Skeletal muscle tissue (tissue), 4 donors: Measurements from ENCODE around the gene TRIM59. TPM values are rescaled to one million over a fixed set of nuclear protein-coding genes. Genes with fewer than 3 reads are reported as not detected.
A peak's percentile ranks its signal among the peaks of the same experiment; 100 is the strongest.
"Not testable (repeated sequence)": the region's sequence is repeated elsewhere in the genome, so short reads cannot be mapped to it uniquely, and the experiment has no call there.

Experiments used
- H3K27ac ChIP-seq: one replicate; pipeline ENCODE4 v1.7.0; 2013; ENCODE audit warnings: mild to moderate bottlenecking, low read depth, low read length, inconsistent platforms
- H3K27me3 ChIP-seq, 3 donors: one replicate each; pipeline ENCODE4 v1.7.0; 2013; ENCODE audit warnings: low read length in 3 of 3; ENCODE audit not compliant: control insufficient read depth in 3 of 3, insufficient read depth in 3 of 3
- H3K36me3 ChIP-seq, 3 donors: one replicate each; pipeline ENCODE4 v1.7.0; 2013; ENCODE audit warnings: low read length in 3 of 3; ENCODE audit not compliant: control insufficient read depth in 3 of 3, insufficient read depth in 3 of 3
- H3K4me1 ChIP-seq, 3 donors: one replicate each; pipeline ENCODE4 v1.7.0; 2013; ENCODE audit warnings: low read length in 3 of 3, mild to moderate bottlenecking in 3 of 3; ENCODE audit not compliant: control insufficient read depth in 3 of 3, insufficient read depth in 3 of 3
- H3K4me3 ChIP-seq, 3 donors: one replicate each; pipeline ENCODE4 v1.7.0; 2013; ENCODE audit warnings: low read length in 3 of 3
- H3K9ac ChIP-seq, 3 donors: one replicate each; pipeline ENCODE4 v1.7.0; 2013; ENCODE audit warnings: low read length in 3 of 3, mild to moderate bottlenecking in 3 of 3, moderate library complexity in 2 of 3, low read depth in 1 of 3
- H3K9me3 ChIP-seq, 3 donors: one replicate each; pipeline ENCODE4 v1.7.0; 2013; ENCODE audit warnings: low read length in 3 of 3; ENCODE audit not compliant: control insufficient read depth in 3 of 3
- total RNA-seq: library from RNA; depleted of rRNA; stranded (reverse); fragments of >200 nt; gene quantifications from one replicate; pipeline ENCODE4 v1.2.3, GENCODE V29; 2014
- donor health status: Osteomylitis.

The TRIM59 gene
- total RNA-seq, 1 donor from 2014 or later, result 6.3 TPM

DNA sequence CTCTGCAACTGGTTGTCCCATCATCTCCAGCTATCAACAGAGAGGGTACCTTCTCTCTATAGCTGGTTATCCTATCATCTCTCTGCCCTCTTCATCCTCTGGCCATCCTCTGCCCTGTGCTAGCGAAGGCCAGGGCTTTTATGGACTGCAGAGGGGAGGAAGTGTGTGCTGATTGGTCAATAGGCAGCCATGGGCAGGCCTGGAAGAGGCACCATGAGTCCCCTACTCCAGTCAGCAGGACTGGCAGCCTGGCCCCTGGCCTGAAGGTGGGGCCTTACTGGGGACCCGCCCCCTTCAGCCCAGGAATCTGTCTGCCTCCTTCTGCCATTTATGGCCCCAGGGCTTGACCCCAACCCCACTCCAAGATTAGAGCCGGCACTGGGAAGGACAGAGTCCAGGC, 10.4 kb upstream of the TRIM59 start:
- Histone ChIP-seq H3K36me3 (no peaks in the 10 kb centered on the region), H3K9me3 (no peaks in the 10 kb centered on the region), H3K9ac (no peak overlapping the region), H3K4me1 (no peaks in the 10 kb centered on the region), H3K27ac (no peak overlapping the region), H3K27me3 (no peaks in the 10 kb centered on the region), H3K4me3 (no peak overlapping the region)

DNA sequence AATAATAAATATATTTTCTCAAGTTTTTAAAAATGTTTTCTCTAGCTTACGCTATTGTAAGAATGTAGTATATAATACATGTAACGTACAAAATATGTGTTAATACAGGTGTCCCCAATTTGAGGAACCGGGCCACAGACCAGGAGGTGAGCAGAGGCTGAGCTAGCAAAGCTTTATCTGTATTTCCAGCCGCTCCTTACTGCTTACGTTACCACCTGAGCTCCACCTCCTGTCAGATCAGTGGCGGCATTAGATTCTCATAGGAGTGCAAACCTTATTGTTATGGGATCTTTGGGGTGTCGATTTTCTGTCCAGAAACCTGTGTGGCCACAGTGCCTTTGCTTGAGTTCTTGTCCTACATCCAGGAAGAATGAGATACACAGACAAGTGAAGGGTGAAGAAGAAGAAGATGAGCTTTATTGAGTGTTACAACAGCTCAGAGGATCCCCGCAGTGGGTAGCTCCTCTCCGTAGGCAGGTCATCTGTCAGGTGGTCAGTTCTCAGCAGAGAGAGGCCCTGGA, 9.9 kb upstream of the TRIM59 start:
- H3K9me3 ChIP-seq, result no peaks in the 10 kb centered on the region
- no peak overlapping the region for H3K27ac ChIP-seq
- no peaks in the 10 kb centered on the region for H3K4me1 ChIP-seq
- no peaks in the 10 kb centered on the region for H3K27me3 ChIP-seq
- H3K4me3 ChIP-seq, result no peak overlapping the region
- no peak overlapping the region for H3K9ac ChIP-seq
- no peaks in the 10 kb centered on the region for H3K36me3 ChIP-seq

DNA sequence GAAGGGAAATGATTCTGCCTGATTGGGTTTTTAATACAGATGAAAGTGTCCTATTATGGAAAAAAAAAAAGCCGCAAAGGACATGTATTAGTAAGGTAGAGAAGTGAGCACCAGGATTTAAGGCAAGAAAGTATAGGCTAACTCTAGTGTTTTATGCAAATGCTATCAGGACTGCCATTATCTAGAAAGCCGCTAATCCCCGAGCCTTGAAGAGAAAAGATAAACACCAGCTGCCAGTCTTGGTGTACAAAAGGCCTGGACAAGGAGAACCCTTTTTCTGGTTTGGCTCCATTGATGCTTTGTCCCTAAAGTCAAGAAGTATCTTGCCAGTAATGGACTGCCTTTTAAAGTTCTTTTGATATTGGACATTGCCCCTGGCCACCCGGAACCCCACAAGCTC, 8.6 kb upstream of the TRIM59 start:
- Histone ChIP-seq H3K27me3 (no peaks in the 10 kb centered on the region), H3K27ac (no peak overlapping the region), H3K9me3 (no peaks in the 10 kb centered on the region), H3K36me3 (no peaks in the 10 kb centered on the region), H3K4me1 (no peaks in the 10 kb centered on the region), H3K4me3 (no peak overlapping the region), H3K9ac (no peak overlapping the region)

DNA sequence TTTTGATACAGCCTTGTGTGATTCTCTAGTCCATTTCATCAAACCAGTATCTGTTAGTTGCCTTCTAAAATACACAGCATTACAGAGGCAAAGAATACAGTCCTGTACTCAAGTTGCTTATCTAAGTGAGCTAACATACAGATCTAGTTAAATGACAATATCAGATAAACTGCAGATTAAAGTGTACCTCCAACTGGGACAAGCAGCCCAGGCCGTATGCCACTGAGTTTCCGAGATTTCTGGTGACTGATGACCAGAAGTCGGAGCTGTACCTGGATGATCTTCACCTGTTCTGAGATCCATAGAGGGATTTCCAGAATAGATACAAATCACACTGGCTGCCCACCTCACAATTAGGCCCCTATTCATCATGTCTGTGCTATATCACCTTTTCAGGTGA, 6.3 kb upstream of the TRIM59 start:
- no peak overlapping the region for H3K9ac ChIP-seq
- H3K9me3 ChIP-seq, result no peaks in the 10 kb centered on the region
- peaks cover 0 to 1% (median 0%) of the 10 kb centered on the region in 3 donors for H3K4me1 ChIP-seq
- no peaks in the 10 kb centered on the region for H3K36me3 ChIP-seq
- H3K27me3 ChIP-seq, result no peaks in the 10 kb centered on the region
- H3K4me3 ChIP-seq, result no peak overlapping the region
- no peak overlapping the region for H3K27ac ChIP-seq

DNA sequence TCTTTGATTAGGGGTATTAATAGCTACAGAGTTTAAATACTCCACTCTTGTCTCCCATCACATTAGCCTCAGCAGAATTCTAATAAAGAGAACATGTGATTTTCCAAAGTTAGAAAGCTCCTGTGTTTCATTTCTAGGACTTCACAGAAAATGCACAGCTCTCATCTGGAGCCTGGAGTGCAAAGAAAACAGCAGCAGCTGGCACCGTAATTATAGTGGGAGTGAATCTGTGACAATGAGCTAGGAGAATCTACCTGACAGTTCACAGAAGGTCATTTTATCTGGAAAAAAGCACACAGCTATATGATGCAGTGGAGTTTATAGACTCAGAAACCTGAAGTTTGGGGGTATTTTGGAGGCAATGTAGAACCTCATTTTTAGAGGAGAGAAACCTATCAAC, 5.4 kb upstream of the TRIM59 start:
- Histone ChIP-seq H3K9ac (no peak overlapping the region), H3K36me3 (no peaks in the 10 kb centered on the region), H3K9me3 (no peaks in the 10 kb centered on the region), H3K4me3 (no peak overlapping the region), H3K4me1 (peaks cover 3 to 10% (median 4%) of the 10 kb centered on the region in 3 donors), H3K27me3 (peaks cover 3 to 4% (median 3%) of the 10 kb centered on the region in 3 donors), H3K27ac (no peak overlapping the region)

DNA sequence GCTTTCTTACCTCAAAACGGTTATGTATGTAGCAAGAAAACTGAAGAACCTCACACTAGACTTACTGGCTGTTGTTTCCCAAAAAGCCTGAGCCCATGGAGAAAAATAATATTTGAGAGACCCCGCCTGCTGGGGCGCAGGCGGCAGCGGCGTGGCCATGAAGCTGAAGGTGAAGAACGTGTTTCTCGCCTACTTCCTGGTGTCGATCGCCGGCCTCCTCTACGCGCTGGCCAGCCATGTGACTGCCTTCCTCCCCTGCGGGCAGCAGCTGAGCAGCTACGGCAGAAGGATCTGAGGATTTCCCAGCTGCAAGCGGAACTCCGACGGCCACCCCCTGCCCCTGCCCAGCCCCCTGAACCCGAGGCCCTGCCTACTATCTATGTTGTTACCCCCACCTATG, 2.7 kb upstream of the TRIM59 start:
- not testable (repeated sequence) for H3K9me3 ChIP-seq, H3K27ac ChIP-seq, H3K4me3 ChIP-seq, H3K9ac ChIP-seq, H3K36me3 ChIP-seq
- H3K4me1 ChIP-seq, result peaks cover 9 to 12% (median 10%) of the 10 kb centered on the region in 3 donors
- peaks cover 12 to 17% (median 15%) of the 10 kb centered on the region in 3 donors for H3K27me3 ChIP-seq

DNA sequence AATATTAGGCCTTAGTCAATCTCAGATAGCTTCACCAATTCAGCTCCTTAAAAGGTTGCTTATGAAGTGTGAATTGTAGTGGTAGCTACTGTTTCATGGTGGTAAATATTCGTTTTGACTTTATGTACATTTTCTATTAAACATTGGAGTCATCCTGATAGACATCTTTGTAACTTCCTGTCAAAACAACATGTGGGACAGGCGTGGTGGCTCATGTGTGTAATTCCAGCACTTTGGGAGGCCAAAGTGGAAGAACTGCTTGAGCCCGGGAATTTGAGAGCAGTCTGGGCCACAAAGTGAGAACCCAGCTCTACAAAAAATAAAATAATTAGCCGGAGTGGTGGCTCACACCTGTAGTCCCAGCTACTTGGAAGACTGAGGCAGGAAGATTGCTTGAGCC, 2.0 kb upstream of the TRIM59 start:
- Histone ChIP-seq H3K9ac (no peak overlapping the region), H3K36me3 (no peaks in the 10 kb centered on the region), H3K9me3 (peaks cover 0 to 3% (median 0%) of the 10 kb centered on the region in 3 donors), H3K4me1 (peaks cover 9 to 12% (median 10%) of the 10 kb centered on the region in 3 donors), H3K27ac (no peak overlapping the region), H3K27me3 (peaks cover 14 to 19% (median 18%) of the 10 kb centered on the region in 3 donors), H3K4me3 (no peak overlapping the region)

DNA sequence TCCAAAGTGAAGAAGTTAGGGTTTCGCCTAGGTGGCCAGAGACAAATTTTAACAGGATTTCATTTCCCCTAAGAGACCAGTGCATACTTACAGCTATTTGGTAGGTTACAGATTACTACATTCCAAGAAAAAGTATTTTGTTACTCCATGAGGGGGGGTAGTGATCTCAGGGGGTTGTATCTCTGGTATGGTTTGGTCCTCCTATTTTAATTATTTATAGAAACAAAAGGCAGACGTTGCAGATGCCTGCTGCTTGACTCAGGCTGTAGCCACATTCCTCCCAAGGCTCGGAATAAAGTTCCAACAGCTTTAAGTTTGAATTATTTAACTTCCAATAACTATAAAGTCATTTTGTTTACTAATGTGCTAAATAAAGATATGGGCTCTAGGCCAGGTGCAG, 1.3 kb upstream of the TRIM59 start:
- Histone ChIP-seq H3K36me3 (no peaks in the 10 kb centered on the region), H3K4me1 (peaks cover 9 to 12% (median 10%) of the 10 kb centered on the region in 3 donors), H3K9me3 (peaks cover 0 to 3% (median 0%) of the 10 kb centered on the region in 3 donors), H3K9ac (no peak overlapping the region), H3K27ac (no peak overlapping the region), H3K27me3 (peaks cover 15 to 20% (median 20%) of the 10 kb centered on the region in 3 donors), H3K4me3 (no peak overlapping the region)

DNA sequence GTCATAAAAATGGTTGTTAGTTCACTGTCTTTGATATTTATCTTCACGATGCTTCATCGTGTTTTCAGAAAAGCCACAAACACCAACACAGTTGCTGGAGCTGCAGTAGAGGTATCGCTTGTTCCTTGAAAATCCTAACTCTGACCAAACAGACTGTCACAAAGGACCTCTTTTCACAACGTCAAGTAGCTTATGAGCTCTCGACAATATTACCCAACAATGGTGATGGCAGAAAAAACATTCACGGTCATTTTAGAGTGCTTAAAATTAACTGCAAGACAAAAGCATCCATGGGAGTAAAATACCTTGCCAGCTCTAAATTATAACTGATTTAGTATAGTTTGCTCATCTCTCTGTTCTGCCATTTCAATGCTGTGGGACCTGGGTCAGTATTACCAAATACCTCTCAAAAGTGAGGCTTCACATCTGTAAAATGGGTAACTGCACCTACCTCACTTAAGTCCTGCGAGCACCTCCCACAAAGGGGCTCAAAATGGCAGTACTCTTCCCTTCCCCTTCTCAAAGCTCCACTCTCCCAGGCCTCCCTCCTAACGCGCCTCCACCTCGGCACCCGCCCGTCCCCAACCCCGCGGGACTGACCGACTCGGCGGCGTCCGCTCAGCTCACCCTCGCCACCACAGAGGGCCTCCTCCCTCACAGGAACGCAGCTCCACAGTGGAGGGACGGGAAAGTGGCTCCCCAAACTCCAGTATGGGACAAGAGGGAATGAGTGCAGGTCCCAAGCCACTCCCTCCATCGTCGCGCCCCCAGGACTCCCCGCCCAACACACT, 546 bp downstream of the TRIM59 start:
- Histone ChIP-seq H3K27ac (no peak overlapping the region), H3K4me3 (peak overlapping the region; percentile 67 to 74 (median 69)), H3K9me3 (peaks cover 0 to 3% (median 0%) of the 10 kb centered on the region in 3 donors), H3K4me1 (peaks cover 9 to 12% (median 10%) of the 10 kb centered on the region in 3 donors), H3K36me3 (no peaks in the 10 kb centered on the region), H3K9ac (no peak overlapping the region), H3K27me3 (peaks cover 15 to 20% (median 20%) of the 10 kb centered on the region in 3 donors)

DNA sequence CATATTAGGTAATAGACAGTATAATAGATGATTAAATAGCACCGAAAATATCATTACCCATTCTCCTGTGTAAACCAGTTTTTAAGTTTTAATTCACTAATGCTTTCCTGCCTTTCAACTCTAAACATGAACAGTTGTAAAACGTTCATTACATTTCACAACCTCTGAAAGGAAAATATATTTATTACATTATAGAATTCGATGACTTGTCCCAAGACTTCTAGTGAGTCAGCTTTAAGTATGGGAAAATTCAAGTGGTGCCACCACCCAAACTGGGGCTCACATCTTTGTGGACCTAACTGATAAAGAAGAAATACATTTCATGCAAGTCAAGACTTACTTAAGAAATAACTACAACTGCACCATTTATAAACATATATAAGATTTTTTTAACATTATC, 2.0 kb downstream of the TRIM59 start:
- Histone ChIP-seq H3K9me3 (peaks cover 0 to 3% (median 0%) of the 10 kb centered on the region in 3 donors), H3K36me3 (no peaks in the 10 kb centered on the region), H3K4me3 (no peak overlapping the region), H3K27ac (no peak overlapping the region), H3K4me1 (peaks cover 9 to 12% (median 10%) of the 10 kb centered on the region in 3 donors), H3K27me3 (peaks cover 15 to 20% (median 20%) of the 10 kb centered on the region in 3 donors), H3K9ac (no peak overlapping the region)
